Fibroblast of skin of left quadriceps (primary cell): ENCODE data around the gene ERICH6B.

Experiments
- DNase-seq, 2 experiments: peaks; one replicate each; pipeline ENCODE4 v3.0.0-alpha.2; 2013; ENCODE audit warnings: low read depth in 2 of 2

The ERICH6B gene

DNA sequence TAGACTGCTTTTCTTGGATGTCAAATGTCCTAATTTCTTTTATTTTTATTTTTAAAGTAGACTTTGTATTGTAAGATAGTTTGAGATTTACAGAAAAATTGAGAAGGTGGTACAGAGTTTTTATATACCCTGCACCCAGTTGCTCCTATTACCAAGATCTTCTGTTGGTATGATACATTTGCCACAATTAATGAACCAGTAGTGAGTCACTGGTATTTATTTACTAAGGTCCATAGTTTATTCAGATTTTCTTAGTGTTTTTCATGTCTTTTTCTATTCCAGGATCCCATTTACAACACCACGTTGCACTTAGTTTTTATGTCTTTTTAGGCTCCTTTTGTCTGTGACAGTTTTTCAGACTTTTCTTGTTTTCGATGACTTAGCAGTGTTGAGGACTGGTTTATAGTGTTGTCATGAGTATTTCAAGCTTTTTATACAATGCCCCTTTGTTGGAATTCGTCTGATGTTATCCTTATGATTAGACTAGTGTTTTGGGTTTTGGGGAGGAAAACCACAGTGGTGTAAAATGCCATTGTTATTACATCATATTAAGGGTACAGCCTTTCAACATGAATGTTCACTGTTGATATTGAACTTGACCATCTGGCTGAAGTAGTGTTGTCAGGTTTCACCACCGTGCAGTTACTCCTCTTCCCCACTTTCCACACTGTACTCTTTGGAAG is 114.9 kb downstream of the ERICH6B start:
- DNase-seq = peak; percentile 70 to 74

DNA sequence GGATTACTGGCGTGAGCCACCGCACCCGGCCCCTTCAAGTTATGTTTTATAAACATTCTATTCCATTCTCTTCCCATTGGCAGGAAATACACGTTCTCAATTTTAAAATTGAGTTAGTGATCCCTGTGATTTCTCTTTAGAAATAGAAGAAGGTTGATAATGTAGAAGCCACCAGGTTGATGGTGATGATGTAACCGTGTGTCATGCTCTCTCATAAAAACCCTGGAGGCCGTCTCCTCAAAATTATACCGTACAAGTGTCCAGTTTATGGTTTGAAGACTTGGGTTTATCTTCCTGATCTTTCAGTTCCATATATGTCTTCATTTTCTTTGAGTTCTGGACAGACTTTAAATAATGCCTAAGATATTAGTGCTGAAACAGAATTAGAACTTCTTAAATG is 118.6 kb downstream of the ERICH6B start:
- no peak for DNase-seq

DNA sequence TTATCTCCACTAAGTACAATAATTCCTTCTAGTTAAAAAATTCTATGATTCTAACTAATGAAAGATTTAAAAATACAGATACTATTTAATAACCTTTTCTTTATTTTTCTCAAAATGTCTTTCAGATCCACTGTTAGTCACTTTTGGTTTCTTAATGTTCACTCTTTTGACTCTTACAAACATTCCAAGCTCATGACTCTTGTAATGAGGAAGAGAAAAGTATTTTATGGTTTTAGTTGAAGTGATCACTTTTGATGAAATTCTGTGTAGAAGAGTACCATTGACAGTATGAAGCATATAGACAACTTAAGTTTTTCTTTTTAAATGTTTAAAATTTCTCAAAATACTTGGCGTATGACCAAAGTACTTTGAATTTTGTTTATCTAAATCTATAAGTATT is 123.0 kb downstream of the ERICH6B start:
- DNase-seq = peak; percentile 21 to 29
